HEK293 (cell line): Measurements from ENCODE around the gene DNAJB2.

Source experiments
- CTCF ChIP-seq: fragments of 450-650 bp; formaldehyde crosslinking; IDR thresholded peaks from 2 replicates; pipeline ENCODE4 v1.5.1; 2016; ENCODE audit warnings: missing biosample characterization, missing genetic modification characterization
- GLIS1 ChIP-seq: fragments of 450-650 bp; formaldehyde crosslinking; IDR thresholded peaks from 2 replicates; pipeline ENCODE4 v1.5.1; 2016; ENCODE audit warnings: missing biosample characterization, missing genetic modification characterization
- HOXD13 ChIP-seq: sonication (generic); formaldehyde crosslinking; IDR thresholded peaks from 2 replicates; pipeline ENCODE4 v1.8.0; 2022; ENCODE audit warnings: missing genetic modification reagents, borderline replicate concordance
- OVOL3 ChIP-seq: fragments of 450-650 bp; formaldehyde crosslinking; IDR thresholded peaks from 2 replicates; pipeline ENCODE4 v1.5.1; 2016; ENCODE audit warnings: missing biosample characterization, missing genetic modification characterization
- PRDM10 ChIP-seq: fragments of 450-650 bp; formaldehyde crosslinking; IDR thresholded peaks from 2 replicates; pipeline ENCODE4 v1.5.1; 2016; ENCODE audit warnings: missing biosample characterization, missing genetic modification characterization
- PRDM4 ChIP-seq: fragments of 450-650 bp; formaldehyde crosslinking; IDR thresholded peaks from 2 replicates; pipeline ENCODE4 v1.5.1; 2017; ENCODE audit warnings: missing biosample characterization, missing genetic modification characterization
- PRDM6 ChIP-seq: fragments of 450-650 bp; formaldehyde crosslinking; IDR thresholded peaks from 2 replicates; pipeline ENCODE4 v1.5.1; 2017; ENCODE audit warnings: missing biosample characterization, missing genetic modification characterization
- TRIM28 ChIP-seq: IDR thresholded peaks from 2 replicates; pipeline ENCODE4 v1.6.1; 2011; ENCODE audit warnings: low read length, control low read depth, borderline replicate concordance
- ZBTB21 ChIP-seq: fragments of 450-650 bp; formaldehyde crosslinking; IDR thresholded peaks from 2 replicates; pipeline ENCODE4 v1.5.1; 2017; ENCODE audit warnings: missing biosample characterization, missing genetic modification characterization
- ZBTB26 ChIP-seq: fragments of 450-650 bp; formaldehyde crosslinking; optimal IDR thresholded peaks from 2 replicates; pipeline ENCODE3; 2016; ENCODE audit warnings: missing biosample characterization, mild to moderate bottlenecking, missing genetic modification characterization
- ZNF2 ChIP-seq: fragments of 450-650 bp; formaldehyde crosslinking; IDR thresholded peaks from 2 replicates; pipeline ENCODE4 v1.5.1; 2016; ENCODE audit warnings: missing biosample characterization, missing genetic modification characterization
- ZNF280D ChIP-seq: fragments of 450-650 bp; formaldehyde crosslinking; IDR thresholded peaks from 2 replicates; pipeline ENCODE4 v1.5.1; 2016; ENCODE audit warnings: missing biosample characterization, missing genetic modification characterization
- ZNF416 ChIP-seq: fragments of 450-650 bp; formaldehyde crosslinking; IDR thresholded peaks from 2 replicates; pipeline ENCODE4 v1.5.1; 2016; ENCODE audit warnings: missing biosample characterization, missing genetic modification characterization
- ZNF513 ChIP-seq: fragments of 450-650 bp; IDR thresholded peaks from 2 replicates; pipeline ENCODE4 v1.5.1; 2018; ENCODE audit warnings: missing biosample characterization, missing genetic modification characterization
- ZNF560 ChIP-seq: fragments of 450-650 bp; formaldehyde crosslinking; IDR thresholded peaks from 2 replicates; pipeline ENCODE4 v1.5.1; 2017; ENCODE audit warnings: missing biosample characterization, missing genetic modification characterization, borderline replicate concordance
- ZNF571 ChIP-seq: fragments of 450-650 bp; formaldehyde crosslinking; IDR thresholded peaks from 2 replicates; pipeline ENCODE4 v1.5.0; 2017; ENCODE audit warnings: missing biosample characterization, missing genetic modification characterization
- ZNF596 ChIP-seq: fragments of 450-650 bp; IDR thresholded peaks from 2 replicates; pipeline ENCODE4 v1.5.0; 2018; ENCODE audit warnings: missing biosample characterization, mild to moderate bottlenecking, missing genetic modification characterization, moderate library complexity
- ZNF645 ChIP-seq: fragments of 450-650 bp; formaldehyde crosslinking; IDR thresholded peaks from 2 replicates; pipeline ENCODE4; 2016; ENCODE audit warnings: missing biosample characterization, missing genetic modification characterization

The DNAJB2 gene

GRCh38 chr2:219245148-219245898, 33.8 kb upstream of the DNAJB2 start, which contains the start of the genes GLB1L and STK16 (continued):
- TF ChIP-seq PRDM4 (tag by site-specific recombination), result no peak
- no peak for TF ChIP-seq ZNF560 (tag by site-specific recombination)
- TF ChIP-seq ZNF2 (tag by site-specific recombination), result peak; percentile 39; the same call in 1 of the 2 replicates
- no peak for TF ChIP-seq PRDM6 (tag by site-specific recombination)
- 0 out of 2 replicates have a peak, but pooled peaks have one; percentile 36 for TF ChIP-seq ZBTB21 (tag by site-specific recombination)
- no peak for TF ChIP-seq ZNF596 (tag by site-specific recombination)
- peak; percentile 41 for TF ChIP-seq ZBTB26 (tag by site-specific recombination)
- TF ChIP-seq ZNF416 (tag by site-specific recombination), result no peak
- TF ChIP-seq ZNF513, result no peak
- TF ChIP-seq HOXD13 (CRISPR knock-in tag), result no peak
- TF ChIP-seq ZNF645 (tag by site-specific recombination), result no peak
- no peak for TF ChIP-seq ZNF571 (tag by site-specific recombination)
- TF ChIP-seq CTCF (tag by site-specific recombination), result peak; percentile 32; the same call in 1 of the 2 replicates
- TF ChIP-seq OVOL3 (tag by site-specific recombination), result peak; percentile 80; the same call in 1 of the 2 replicates
- TF ChIP-seq GLIS1 (tag by site-specific recombination), result no peak
- 0 out of 2 replicates have a peak, but pooled peaks have one; percentile 45 for TF ChIP-seq TRIM28
- peak; percentile 73 for TF ChIP-seq PRDM10 (tag by site-specific recombination)
- no peak for TF ChIP-seq ZNF280D (tag by site-specific recombination)
